ENCODE measurements around the gene CFAP73.
"Not testable (repeated sequence)": the region's sequence is repeated elsewhere in the genome, so short reads cannot be mapped to it uniquely, and the experiment has no call there.

Gene CFAP73

GRCh38 chr12:113196582-113196981 lies 47.1 kb downstream of the CFAP73 start:
- DNase-seq = no peak

DNA sequence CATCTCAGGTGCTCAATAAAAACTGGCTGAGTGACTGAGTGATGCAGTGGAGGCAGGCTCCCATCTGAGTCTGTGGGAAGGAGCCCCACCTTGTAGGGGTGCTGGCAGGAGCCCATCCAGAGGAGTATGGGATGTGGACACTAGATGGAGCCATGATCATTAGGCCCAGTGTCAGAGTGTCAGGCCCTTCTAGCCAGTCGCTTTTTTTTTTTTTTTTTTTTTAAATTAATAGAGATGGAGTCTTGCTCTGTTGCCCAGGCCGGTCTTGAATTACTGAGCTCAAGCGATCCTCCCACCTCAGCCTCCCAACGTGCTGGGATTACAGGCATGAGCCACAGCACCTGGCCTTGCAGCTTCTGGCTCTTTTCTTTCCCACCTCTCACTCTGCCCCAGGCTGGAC lies 47.5 kb downstream of the CFAP73 start:
- peak; percentile 56 for DNase-seq

- DNase-seq = no peak
Measured at GRCh38 chr12:113197518-113198077, 48.1 kb downstream of the CFAP73 start.

GRCh38 chr12:113198296-113198695 lies 48.8 kb downstream of the CFAP73 start:
- no peak for DNase-seq

DNA sequence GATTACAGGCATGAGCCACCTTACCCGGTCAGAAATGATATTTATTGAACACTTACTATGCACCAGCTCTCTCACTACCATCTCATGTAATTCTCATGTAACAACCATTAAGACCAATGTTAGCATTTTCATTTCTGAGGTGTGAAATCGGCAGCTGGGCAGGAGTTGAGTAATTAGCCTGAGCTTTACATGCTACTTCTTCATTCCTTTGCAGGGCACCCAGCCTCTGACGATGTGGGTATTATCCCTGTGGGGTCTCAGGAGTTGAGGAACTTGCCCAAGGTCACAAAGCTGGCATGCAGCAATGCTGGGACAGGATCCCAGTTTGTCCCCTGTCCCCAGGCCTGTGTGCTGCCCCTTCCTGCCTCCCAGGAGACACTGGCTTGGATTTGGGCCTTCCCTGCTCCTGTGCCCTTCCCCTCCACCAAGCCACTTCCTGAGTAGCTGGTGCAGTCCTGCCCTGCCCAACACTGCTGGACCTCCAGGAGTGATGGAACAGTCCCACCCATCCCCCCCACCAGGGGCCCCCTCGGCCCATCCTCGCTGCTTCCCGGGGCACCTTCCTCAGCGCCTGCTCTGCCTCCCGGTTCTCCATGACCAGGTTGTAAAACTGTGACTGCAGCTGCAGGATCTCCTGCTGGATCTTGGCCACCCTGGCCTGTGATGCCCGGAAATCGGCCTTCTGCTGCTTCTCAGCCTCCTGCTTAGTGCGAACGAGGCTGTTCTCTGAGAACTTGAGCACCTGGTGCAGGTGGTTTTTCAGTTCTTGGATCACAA lies 50.7 kb downstream of the CFAP73 start:
- DNase-seq = no peak

DNA sequence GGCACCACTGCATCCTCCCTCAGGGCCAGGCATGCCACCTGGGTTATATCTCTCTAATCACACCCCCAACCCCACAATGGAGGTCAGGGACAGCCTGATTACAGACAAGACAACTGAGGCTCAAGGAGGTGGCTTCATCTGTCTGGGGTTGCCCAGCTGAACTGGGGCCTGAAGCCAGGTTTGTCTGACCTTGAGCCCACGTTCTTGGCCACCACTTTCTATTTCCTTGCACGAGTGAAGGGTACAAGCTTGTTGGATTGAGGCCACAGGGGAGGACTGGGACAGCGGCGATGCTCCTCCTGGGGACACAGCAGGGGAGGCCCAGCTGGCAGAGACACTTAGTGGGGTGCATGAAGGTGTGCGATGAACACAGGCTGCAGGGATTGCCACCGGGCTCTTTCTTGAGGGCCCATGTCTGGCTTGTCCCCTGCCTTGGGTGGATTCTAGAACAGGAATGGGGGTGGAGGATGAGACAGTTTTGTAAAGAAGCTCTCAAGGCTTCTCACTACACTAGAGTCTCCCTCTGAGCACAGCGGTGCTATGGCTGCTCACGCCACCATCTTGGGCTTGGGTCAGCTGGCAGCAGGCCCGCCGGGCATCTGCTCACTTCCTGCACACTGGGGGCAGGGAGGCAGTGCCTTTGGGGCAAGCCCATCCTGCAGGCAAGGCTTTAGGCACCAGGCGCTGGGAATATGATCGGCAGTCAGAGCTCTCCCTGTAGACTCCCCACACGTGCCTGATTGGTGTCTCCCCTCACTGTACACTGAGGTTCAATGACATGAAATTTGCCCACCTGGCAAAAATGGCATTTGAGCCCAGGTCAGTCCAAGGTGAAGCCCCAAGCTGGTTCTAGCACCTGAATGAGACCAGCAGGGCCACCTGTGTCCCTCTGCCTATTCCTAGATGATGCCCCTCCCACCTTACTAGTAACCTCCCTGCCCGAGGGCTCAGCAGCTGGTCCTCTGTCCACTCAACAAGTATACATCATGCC lies 52.0 kb downstream of the CFAP73 start:
- no peak for DNase-seq

- DNase-seq = no peak
Measured at GRCh38 chr12:113202300-113203075, 53.0 kb downstream of the CFAP73 start.

DNA sequence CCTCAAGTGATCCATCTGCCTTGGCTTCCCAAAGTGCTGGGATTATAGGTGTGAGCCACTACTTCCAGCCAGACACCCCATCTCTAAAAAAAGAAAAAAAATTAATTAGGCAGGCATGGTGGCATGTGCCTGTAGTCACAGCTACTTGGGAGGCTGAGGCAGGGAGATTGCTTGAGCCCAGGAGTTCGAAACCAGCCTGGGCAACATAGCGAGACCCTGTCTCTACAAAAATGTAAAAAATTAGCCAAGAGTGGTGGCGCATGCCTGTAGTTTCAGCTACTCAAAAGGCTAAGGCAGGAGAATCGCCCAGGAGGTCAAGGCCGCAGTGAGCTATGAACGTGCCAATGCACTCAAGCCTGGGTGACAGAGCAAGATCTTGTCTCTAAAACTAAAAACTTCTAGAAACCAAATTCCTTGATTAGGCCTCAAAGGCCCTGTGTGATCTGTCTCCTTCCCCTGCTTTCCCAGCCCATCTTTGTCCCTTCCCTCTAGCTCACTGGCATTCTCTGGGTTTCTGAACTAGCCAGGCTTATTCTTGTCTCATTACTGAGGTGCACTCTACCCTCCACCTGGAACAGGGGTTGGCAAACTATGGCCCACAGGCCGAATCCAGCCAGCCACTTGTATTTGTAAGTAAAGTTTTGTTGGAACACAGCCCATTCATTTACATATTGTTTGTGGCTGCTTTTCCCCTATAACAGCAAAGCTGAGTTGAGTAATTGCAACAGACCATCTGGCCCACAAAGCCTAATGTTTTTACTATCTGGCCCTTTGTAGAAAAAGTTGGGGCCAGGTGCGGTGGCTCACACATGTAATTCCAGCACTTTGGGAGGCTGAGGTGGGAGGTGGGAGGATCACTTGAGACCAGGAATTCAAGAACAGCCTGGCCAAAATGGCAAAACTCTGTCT lies 54.6 kb downstream of the CFAP73 start:
- DNase-seq = no peak

GRCh38 chr12:113204804-113205203 lies 55.3 kb downstream of the CFAP73 start:
- DNase-seq = no peak

DNA sequence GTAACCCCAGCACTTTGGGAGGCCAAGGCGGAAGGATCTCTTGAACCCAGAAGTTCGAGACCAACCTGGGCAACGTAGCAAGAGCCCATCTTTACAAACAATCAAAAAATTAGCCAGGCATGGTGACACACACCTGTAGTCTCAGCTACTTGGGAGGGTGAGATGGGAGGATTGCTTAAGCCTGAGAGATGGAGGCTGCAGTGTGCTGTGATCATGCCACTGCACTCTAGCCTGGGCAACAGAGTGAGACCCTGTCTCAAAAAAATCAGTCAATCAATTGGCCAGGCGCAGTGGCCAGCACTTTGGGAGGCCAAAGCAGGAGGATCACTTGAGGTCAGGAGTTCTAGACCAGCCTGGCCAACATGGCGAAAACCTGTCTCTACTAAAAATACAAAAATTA lies 57.3 kb downstream of the CFAP73 start:
- DNase-seq = not testable (repeated sequence)

DNA sequence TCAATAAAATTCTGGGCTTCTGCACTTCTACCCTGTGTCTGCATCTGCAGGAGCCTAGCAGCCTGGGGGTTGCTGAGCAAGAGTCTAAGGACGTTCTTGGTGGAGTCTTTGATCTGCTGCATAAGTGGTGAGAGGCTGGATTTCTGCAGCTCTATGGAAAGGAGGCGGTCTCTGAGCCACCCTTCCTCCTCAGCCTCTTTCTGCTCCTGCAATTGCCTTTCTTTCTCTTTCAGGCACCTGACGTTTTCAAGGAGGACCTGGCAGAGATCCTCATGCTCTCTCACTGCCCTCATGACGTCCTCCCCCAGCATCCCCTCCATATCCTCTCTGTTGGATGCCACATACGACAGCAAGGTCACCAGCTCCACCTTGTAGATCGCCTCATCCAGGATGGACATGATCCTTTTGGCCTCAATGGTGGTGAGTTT lies 58.1 kb downstream of the CFAP73 start:
- no peak for DNase-seq

DNA sequence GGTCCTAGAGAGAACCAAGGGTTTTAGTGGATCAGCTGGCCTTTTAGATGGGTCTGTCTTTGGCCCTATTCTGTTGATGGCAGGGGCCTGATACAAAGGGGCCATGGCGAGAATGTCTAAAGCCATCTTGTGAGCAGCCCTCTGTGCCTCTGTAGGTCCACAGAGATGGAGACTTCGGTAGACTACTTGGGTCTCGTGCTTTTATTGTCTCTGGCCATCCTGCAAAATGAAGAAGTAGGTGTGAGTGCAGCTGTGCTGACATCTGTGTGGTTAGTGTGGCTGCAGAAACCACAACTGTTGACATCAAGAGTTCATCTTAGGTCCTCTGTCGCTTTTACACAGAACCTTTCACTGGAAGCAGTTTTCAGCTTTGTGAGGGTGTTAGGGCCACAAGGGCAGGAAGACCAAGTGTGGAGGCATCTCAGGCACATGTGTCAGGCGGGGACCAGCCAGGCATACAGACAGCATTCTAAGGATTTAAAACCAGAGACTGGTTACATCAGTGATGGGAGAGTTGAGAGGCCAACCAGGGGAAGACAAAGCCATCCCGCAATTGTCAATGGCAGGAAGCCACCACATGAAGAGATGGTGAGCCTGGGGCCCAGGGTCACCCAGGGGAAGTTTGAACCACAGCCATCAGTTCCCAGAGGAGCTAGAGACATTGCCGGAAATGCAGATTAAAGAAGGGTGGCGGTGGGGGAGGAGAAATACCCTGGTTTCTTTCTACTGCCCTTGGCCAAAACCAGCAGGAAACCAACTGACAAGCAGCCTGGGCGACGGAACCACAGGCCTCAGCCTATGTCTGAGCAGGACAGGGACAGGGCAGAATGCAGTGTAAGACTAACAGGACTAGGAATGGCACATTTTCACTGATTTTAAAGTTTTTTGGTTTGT lies 58.8 kb downstream of the CFAP73 start:
- DNase-seq = no peak
